Measurements from ENCODE around the gene NTRK3.

GRCh38 chr15:88255087-88255483 lies 1.5 kb downstream of the NTRK3 start:
- TF ChIP-seq CTCF (IDR thresholded peaks at IDR 0.05 in 8 of 11, conservative IDR thresholded peaks at IDR 0.05 in 3 of 11) (no peak), POLR2A (IDR thresholded peaks at IDR 0.05) (no peak)
